ENCODE measurements around the gene FAM168A. TPM values are rescaled to one million over a fixed set of nuclear protein-coding genes. Genes with fewer than 3 reads are reported as not detected.

Gene FAM168A
- total RNA-seq, 4 donors from 2014 or later, result 10.7 to 28.1 (median 20.5) TPM

GRCh38 chr11:73640592-73640991, 42.7 kb upstream of the FAM168A start:
- intact Hi-C loops (cut with DNase I; ENCODE audit: low total_unique reads), result no loop called here
- 61 to 66% methylated on average over 2 of the region's 2 CpGs for whole genome bisulfite sequencing, 2 donors
- TF ChIP-seq, protein P1, sequence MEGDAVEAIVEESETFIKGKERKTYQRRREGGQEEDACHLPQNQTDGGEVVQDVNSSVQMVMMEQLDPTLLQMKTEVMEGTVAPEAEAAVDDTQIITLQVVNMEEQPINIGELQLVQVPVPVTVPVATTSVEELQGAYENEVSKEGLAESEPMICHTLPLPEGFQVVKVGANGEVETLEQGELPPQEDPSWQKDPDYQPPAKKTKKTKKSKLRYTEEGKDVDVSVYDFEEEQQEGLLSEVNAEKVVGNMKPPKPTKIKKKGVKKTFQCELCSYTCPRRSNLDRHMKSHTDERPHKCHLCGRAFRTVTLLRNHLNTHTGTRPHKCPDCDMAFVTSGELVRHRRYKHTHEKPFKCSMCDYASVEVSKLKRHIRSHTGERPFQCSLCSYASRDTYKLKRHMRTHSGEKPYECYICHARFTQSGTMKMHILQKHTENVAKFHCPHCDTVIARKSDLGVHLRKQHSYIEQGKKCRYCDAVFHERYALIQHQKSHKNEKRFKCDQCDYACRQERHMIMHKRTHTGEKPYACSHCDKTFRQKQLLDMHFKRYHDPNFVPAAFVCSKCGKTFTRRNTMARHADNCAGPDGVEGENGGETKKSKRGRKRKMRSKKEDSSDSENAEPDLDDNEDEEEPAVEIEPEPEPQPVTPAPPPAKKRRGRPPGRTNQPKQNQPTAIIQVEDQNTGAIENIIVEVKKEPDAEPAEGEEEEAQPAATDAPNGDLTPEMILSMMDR (IDR thresholded peaks at IDR 0.05), result no peak
- no peak for TF ChIP-seq POLR2A (IDR thresholded peaks at IDR 0.05)
- DNase-seq (ENCODE audit: low spot score in 2 of 2), result no peak
- no peak overlapping the region for H3K4me3 ChIP-seq (ENCODE audit: low read depth, poor library complexity, severe bottlenecking)

- no peak for DNase-seq (ENCODE audit: low spot score in 2 of 2)
- TF ChIP-seq, protein P1 (IDR thresholded peaks at IDR 0.05), result no peak
- no peak for TF ChIP-seq POLR2A (IDR thresholded peaks at IDR 0.05)
- no peak overlapping the region for H3K4me3 ChIP-seq (ENCODE audit: low read depth, poor library complexity, severe bottlenecking)
- WGBS, 2 donors, result 52 to 54% methylated on average over 1 of the region's 1 CpG
- intact Hi-C loops (cut with DNase I; ENCODE audit: low total_unique reads), result no loop called here
These were observed 39.1 kb upstream of the FAM168A start for GRCh38 chr11:73637012-73637411.

DNA sequence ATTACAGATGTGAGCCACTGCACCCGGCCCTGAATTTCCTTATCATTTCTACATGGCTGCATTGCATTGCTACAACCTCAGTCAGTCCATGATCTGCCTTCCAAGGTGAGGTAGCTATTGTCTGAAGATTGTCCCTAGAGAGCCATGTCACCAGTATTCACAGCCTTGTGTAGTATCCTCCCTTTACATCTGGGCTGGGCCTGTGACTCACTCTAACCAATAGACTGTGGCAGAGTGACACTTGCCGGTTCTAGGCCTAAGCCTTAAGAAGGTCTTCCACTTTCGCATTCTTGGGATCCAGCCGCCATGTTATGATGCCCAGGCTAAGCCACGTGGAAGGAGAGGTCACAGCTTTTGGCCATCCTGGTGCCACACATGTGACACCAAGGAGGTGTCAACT, 38.3 kb upstream of the FAM168A start:
- no peak for DNase-seq (ENCODE audit: low spot score in 2 of 2)
- WGBS, 2 donors, result 86 to 91% methylated on average over 5 of the region's 5 CpGs
- no peak overlapping the region for H3K4me3 ChIP-seq (ENCODE audit: low read depth, poor library complexity, severe bottlenecking)
- intact Hi-C loops (cut with DNase I; ENCODE audit: low total_unique reads), result no loop called here
- no peak for TF ChIP-seq POLR2A (IDR thresholded peaks at IDR 0.05)
- TF ChIP-seq, protein P1 (IDR thresholded peaks at IDR 0.05), result no peak

GRCh38 chr11:73635721-73636120, 37.8 kb upstream of the FAM168A start:
- WGBS, 2 donors, result 85 to 93% methylated on average over 5 of the region's 5 CpGs
- intact Hi-C loops (cut with DNase I; ENCODE audit: low total_unique reads), result no loop called here

GRCh38 chr11:73633999-73634398, 36.1 kb upstream of the FAM168A start:
- no peak for DNase-seq (ENCODE audit: low spot score in 2 of 2)
- 86 to 88% methylated on average over 2 of the region's 2 CpGs for WGBS, 2 donors
- no peak for TF ChIP-seq POLR2A (IDR thresholded peaks at IDR 0.05)
- TF ChIP-seq, protein P1 (IDR thresholded peaks at IDR 0.05), result no peak
- no peak overlapping the region for H3K4me3 ChIP-seq (ENCODE audit: low read depth, poor library complexity, severe bottlenecking)
- intact Hi-C loops (cut with DNase I; ENCODE audit: low total_unique reads), result no loop called here

More at GRCh38 chr11:73635721-73636120, 37.8 kb upstream of the FAM168A start:
- TF ChIP-seq POLR2A (IDR thresholded peaks at IDR 0.05), result no peak
- TF ChIP-seq, protein P1 (IDR thresholded peaks at IDR 0.05), result no peak
- no peak overlapping the region for H3K4me3 ChIP-seq (ENCODE audit: low read depth, poor library complexity, severe bottlenecking)
- DNase-seq (ENCODE audit: low spot score in 2 of 2), result no peak

DNA sequence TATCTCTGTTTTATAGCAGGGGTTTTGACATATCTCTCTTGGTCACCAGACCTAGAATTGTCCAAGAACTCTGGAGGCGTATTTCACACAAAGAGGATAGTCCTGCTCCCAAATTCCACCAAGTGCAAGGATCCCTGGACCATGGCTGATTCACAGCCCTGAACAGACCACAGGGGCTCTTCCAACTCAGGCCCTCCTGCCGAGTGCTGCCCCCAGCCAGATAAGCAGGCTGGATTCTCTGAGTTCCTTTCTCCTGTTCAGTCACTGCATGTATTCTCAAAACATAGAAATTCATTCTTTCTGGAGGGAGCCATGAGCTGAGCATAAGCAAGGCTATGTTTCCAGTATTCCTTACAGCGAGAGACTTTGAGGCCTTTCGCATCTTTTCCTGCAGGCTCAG, 35.1 kb upstream of the FAM168A start:
- intact Hi-C loops (cut with DNase I; ENCODE audit: low total_unique reads), result no loop called here
- TF ChIP-seq POLR2A (IDR thresholded peaks at IDR 0.05), result no peak
- TF ChIP-seq, protein P1 (IDR thresholded peaks at IDR 0.05), result no peak
- DNase-seq (ENCODE audit: low spot score in 2 of 2), result no peak
- WGBS, 2 donors, result 95 to 97% methylated on average over 4 of the region's 4 CpGs
- no peak overlapping the region for H3K4me3 ChIP-seq (ENCODE audit: low read depth, poor library complexity, severe bottlenecking)

Data from lower leg skin (tissue), 4 donors.